HG03095 (cell line): ENCODE data around the gene MAN1C1.

Experiments
- ATAC-seq: cut with Tn5 transposase; IDR thresholded peaks from one replicate; pipeline ENCODE4 v1.9.1; 2021; ENCODE audit warnings: moderate library complexity; ENCODE audit not compliant: unreplicated experiment

The MAN1C1 gene

GRCh38 chr1:25832336-25833037 is 215.9 kb downstream of the MAN1C1 start:
- no peak for ATAC-seq

- ATAC-seq: no peak
Measured at GRCh38 chr1:25833158-25833557, 216.6 kb downstream of the MAN1C1 start.
